Measurements from ENCODE around the gene MEGF11.

- TF ChIP-seq RARB (CRISPR knock-in tag; IDR thresholded peaks at IDR 0.05), result no peak
- no peak for TF ChIP-seq ZNF565 (CRISPR knock-in tag; conservative IDR thresholded peaks at IDR 0.05; ENCODE audit: low read depth)
- no peak for TF ChIP-seq POU6F1 (CRISPR knock-in tag; IDR thresholded peaks at IDR 0.05; ENCODE audit: borderline replicate concordance, low read depth)
- no peak for TF ChIP-seq CREB5 (CRISPR knock-in tag; IDR thresholded peaks at IDR 0.05; ENCODE audit: low read depth)
- no peak for TF ChIP-seq ISL1 (CRISPR knock-in tag; IDR thresholded peaks at IDR 0.05)
- no peak for TF ChIP-seq ZFP3 (CRISPR knock-in tag; IDR thresholded peaks at IDR 0.05)
- no peak for TF ChIP-seq PATZ1 (CRISPR knock-in tag; IDR thresholded peaks at IDR 0.05; ENCODE audit: borderline replicate concordance)
These were observed 42.6 kb upstream of the MEGF11 start for GRCh38 chr15:66296186-66296585.
